Karpas-422 (cell line): ENCODE measurements around the gene RIBC2. TPM values are rescaled to one million over a fixed set of nuclear protein-coding genes. Genes with fewer than 3 reads are reported as not detected.
"Not testable (repeated sequence)": the region's sequence is repeated elsewhere in the genome, so short reads cannot be mapped to it uniquely, and the experiment has no call there.

ENCODE experiments used
- DNase-seq: peaks from one replicate; pipeline ENCODE4 v3.0.0-alpha.2; 2015
- H2AFZ ChIP-seq: fragments of 200-600 bp; sonication (generic); 2 replicates; pipeline ENCODE4 v1.6.1; 2014; ENCODE audit warnings: antibody characterized with exemption, low read length, mixed read lengths
- H3K27ac ChIP-seq: fragments of 200-600 bp; sonication (generic); 2 replicates; pipeline ENCODE4 v1.5.1; 2014; ENCODE audit warnings: mild to moderate bottlenecking, low read length, moderate library complexity
- H3K27me3 ChIP-seq: fragments of 200-600 bp; sonication (generic); 2 replicates; pipeline ENCODE4 v1.6.1; 2014; ENCODE audit warnings: low read length, mixed read lengths
- H3K36me3 ChIP-seq: fragments of 200-600 bp; sonication (generic); 2 replicates; pipeline ENCODE4 v1.6.1; 2014; ENCODE audit warnings: low read length, mixed read lengths; ENCODE audit not compliant: insufficient read depth
- H3K4me1 ChIP-seq: fragments of 200-600 bp; sonication (generic); 2 replicates; pipeline ENCODE4 v1.6.1; 2014; ENCODE audit warnings: mild to moderate bottlenecking, low read length, mixed read lengths
- H3K4me2 ChIP-seq: fragments of 200-600 bp; sonication (generic); 2 replicates; pipeline ENCODE4 v1.6.1; 2014; ENCODE audit warnings: low read length, low read depth, mild to moderate bottlenecking; ENCODE audit not compliant: poor library complexity, severe bottlenecking
- H3K4me3 ChIP-seq: fragments of 200-600 bp; sonication (generic); 2 replicates; pipeline ENCODE4 v1.5.1; 2014; ENCODE audit warnings: mild to moderate bottlenecking, antibody characterized with exemption, low read length, mixed read lengths
- H3K79me2 ChIP-seq: fragments of 200-600 bp; sonication (generic); 2 replicates; pipeline ENCODE4 v1.6.1; 2014; ENCODE audit warnings: mild to moderate bottlenecking, low read length, mixed read lengths
- H3K9ac ChIP-seq: fragments of 200-600 bp; sonication (generic); 2 replicates; pipeline ENCODE4 v1.6.0; 2014; ENCODE audit warnings: low read length
- H3K9me2 ChIP-seq: fragments of 200-600 bp; sonication (generic), shearing (Covaris generic); replicated peaks from 2 replicates; pipeline ENCODE4 v1.6.0; 2014; ENCODE audit warnings: mild to moderate bottlenecking, low read length, moderate library complexity; ENCODE audit not compliant: insufficient read depth
- H3K9me3 ChIP-seq: fragments of 300-700, 200-600 bp; sonication (generic); 2 replicates; pipeline ENCODE4 v1.6.1; 2014; ENCODE audit warnings: low read length, mixed read lengths
- H4K20me1 ChIP-seq: fragments of 200-600 bp; sonication (generic); 2 replicates; pipeline ENCODE4 v1.6.1; 2014; ENCODE audit warnings: mild to moderate bottlenecking, antibody characterized with exemption, low read length, low read depth; ENCODE audit not compliant: insufficient read depth
- total RNA-seq: library from RNA; depleted of rRNA; stranded (reverse); fragments of >200 nt; shearing (Covaris generic); gene quantifications from 2 replicates; pipeline ENCODE4 v1.2.3, GENCODE V29; 2014; ENCODE audit warnings: low replicate concordance

RIBC2 gene
- total RNA-seq, 1 experiment from 2014 or later = not detected

- not testable (repeated sequence) for H3K27me3 ChIP-seq, H3K4me1 ChIP-seq, H3K9ac ChIP-seq, H3K36me3 ChIP-seq, H3K9me3 ChIP-seq, DNase-seq, H3K4me3 ChIP-seq, H3K9me2 ChIP-seq, H3K4me2 ChIP-seq, H3K27ac ChIP-seq, H2AFZ ChIP-seq, H3K79me2 ChIP-seq, H4K20me1 ChIP-seq
These were observed 50.2 kb downstream of the RIBC2 start for GRCh38 chr22:45463691-45464090.

GRCh38 chr22:45465633-45466032, 52.1 kb downstream of the RIBC2 start:
- Histone ChIP-seq H3K4me1 (peaks cover 6% of the 10 kb centered on the region), H3K36me3 (no peaks in the 10 kb centered on the region), H3K9me3 (no peaks in the 10 kb centered on the region), H3K9me2 (no peaks in the 10 kb centered on the region), H3K27me3 (no peaks in the 10 kb centered on the region), H3K27ac (no peak overlapping the region), H3K79me2 (no peaks in the 10 kb centered on the region), H3K9ac (no peak overlapping the region), H3K4me2 (no peak overlapping the region), H3K4me3 (no peak overlapping the region), H4K20me1 (no peaks in the 10 kb centered on the region), H2AFZ (no peak overlapping the region)
- DNase-seq = no peak

- DNase-seq = no peak
- Histone ChIP-seq H3K4me1 (peaks cover 6% of the 10 kb centered on the region), H3K36me3 (no peaks in the 10 kb centered on the region), H3K9me3 (no peaks in the 10 kb centered on the region), H4K20me1 (no peaks in the 10 kb centered on the region), H3K9ac (no peak overlapping the region), H3K27me3 (no peaks in the 10 kb centered on the region), H3K79me2 (no peaks in the 10 kb centered on the region), H3K27ac (no peak overlapping the region), H2AFZ (no peak overlapping the region), H3K9me2 (no peaks in the 10 kb centered on the region), H3K4me3 (no peak overlapping the region), H3K4me2 (no peak overlapping the region)
These were observed 55.4 kb downstream of the RIBC2 start for GRCh38 chr22:45468872-45469271.

- H3K4me2 ChIP-seq = no peak overlapping the region
- H3K4me3 ChIP-seq = no peak overlapping the region
- H3K27ac ChIP-seq = no peak overlapping the region
- H3K79me2 ChIP-seq = no peaks in the 10 kb centered on the region
- no peak overlapping the region for H2AFZ ChIP-seq
- no peak for DNase-seq
- no peaks in the 10 kb centered on the region for H4K20me1 ChIP-seq
- no peak overlapping the region for H3K9ac ChIP-seq
- H3K4me1 ChIP-seq = peaks cover 6% of the 10 kb centered on the region
- no peaks in the 10 kb centered on the region for H3K9me3 ChIP-seq
- no peaks in the 10 kb centered on the region for H3K27me3 ChIP-seq
- H3K9me2 ChIP-seq = no peaks in the 10 kb centered on the region
- no peaks in the 10 kb centered on the region for H3K36me3 ChIP-seq
These were observed 56.0 kb downstream of the RIBC2 start for GRCh38 chr22:45469281-45470073.

GRCh38 chr22:45470871-45471270, 57.4 kb downstream of the RIBC2 start:
- Histone ChIP-seq H3K4me1 (peaks cover 6% of the 10 kb centered on the region), H2AFZ (no peak overlapping the region), H3K4me2 (no peak overlapping the region), H3K4me3 (no peak overlapping the region), H3K27ac (no peak overlapping the region), H3K36me3 (no peaks in the 10 kb centered on the region), H3K9me2 (no peaks in the 10 kb centered on the region), H3K27me3 (no peaks in the 10 kb centered on the region), H3K79me2 (no peaks in the 10 kb centered on the region), H3K9me3 (no peaks in the 10 kb centered on the region), H4K20me1 (no peaks in the 10 kb centered on the region), H3K9ac (no peak overlapping the region)
- DNase-seq = no peak

- Histone ChIP-seq H4K20me1 (no peaks in the 10 kb centered on the region), H3K4me3 (no peak overlapping the region), H3K9me3 (no peaks in the 10 kb centered on the region), H3K36me3 (no peaks in the 10 kb centered on the region), H3K27me3 (no peaks in the 10 kb centered on the region), H3K27ac (no peak overlapping the region), H3K9ac (no peak overlapping the region), H3K4me1 (peaks cover 6% of the 10 kb centered on the region), H3K79me2 (no peaks in the 10 kb centered on the region), H3K4me2 (no peak overlapping the region), H2AFZ (no peak overlapping the region), H3K9me2 (no peaks in the 10 kb centered on the region)
- no peak for DNase-seq
These were observed 58.9 kb downstream of the RIBC2 start for GRCh38 chr22:45472426-45472825.

- Histone ChIP-seq H3K27me3 (no peaks in the 10 kb centered on the region), H3K27ac (no peak overlapping the region), H3K9ac (no peak overlapping the region), H3K4me3 (no peak overlapping the region), H2AFZ (no peak overlapping the region), H3K9me3 (no peaks in the 10 kb centered on the region), H3K79me2 (no peaks in the 10 kb centered on the region), H4K20me1 (no peaks in the 10 kb centered on the region), H3K36me3 (no peaks in the 10 kb centered on the region), H3K4me2 (no peak overlapping the region), H3K4me1 (peaks cover 6% of the 10 kb centered on the region), H3K9me2 (no peaks in the 10 kb centered on the region)
- no peak for DNase-seq
These were observed 60.2 kb downstream of the RIBC2 start for GRCh38 chr22:45473626-45474237.

- Histone ChIP-seq H3K9me3 (no peaks in the 10 kb centered on the region), H3K79me2 (no peaks in the 10 kb centered on the region), H3K27me3 (no peaks in the 10 kb centered on the region), H2AFZ (no peak overlapping the region), H3K9ac (no peak overlapping the region), H3K4me1 (no peaks in the 10 kb centered on the region), H3K36me3 (no peaks in the 10 kb centered on the region), H3K4me2 (no peak overlapping the region), H4K20me1 (no peaks in the 10 kb centered on the region), H3K4me3 (no peak overlapping the region), H3K9me2 (no peaks in the 10 kb centered on the region), H3K27ac (no peak overlapping the region)
- DNase-seq = no peak
These were observed 61.7 kb downstream of the RIBC2 start for GRCh38 chr22:45475063-45475747.
